MCF 10A (cell line): Measurements from ENCODE around the gene RAB6B. TPM values are rescaled to one million over a fixed set of nuclear protein-coding genes. Genes with fewer than 3 reads are reported as not detected.

ENCODE experiments used
- BruUV-seq: library from RNA; stranded (reverse); fragments of 400-500 nt; replicated peaks from 2 replicates; lab custom pipeline; 2021; lab: Mats Ljungman, UMichigan
- CTCF ChIA-PET: fragments of 300-600 bp; sonication (Branson Sonifier 250); formaldehyde crosslinking; extraction: SDS; loops from one replicate; lab custom pipeline; 2021; ENCODE audit warnings: antibody characterized with exemption, inconsistent platforms; lab: Yijun Ruan, JAX
- POLR2A ChIA-PET: fragments of 300-600, 350-650 bp; sonication (Branson Sonifier 250); formaldehyde crosslinking; extraction: SDS; loops from one replicate; lab custom pipeline; 2020; ENCODE audit warnings: antibody characterized with exemption, inconsistent platforms; lab: Yijun Ruan, JAX
- DNase-seq: peaks from one replicate; pipeline ENCODE4 v3.0.0-alpha.2; 2018; ENCODE audit not compliant: unreplicated experiment
- H3K27ac Mint-ChIP-seq: one replicate; pipeline ENCODE4 v1.8.0; 2022; ENCODE audit warnings: mild to moderate bottlenecking, low read depth, mixed read lengths; ENCODE audit not compliant: unreplicated experiment
- H3K27me3 Mint-ChIP-seq: one replicate; pipeline ENCODE4 v1.8.0; 2022; ENCODE audit warnings: mixed read lengths; ENCODE audit not compliant: insufficient read depth, unreplicated experiment
- H3K36me3 Mint-ChIP-seq: one replicate; pipeline ENCODE4 v1.8.0; 2022; ENCODE audit warnings: mild to moderate bottlenecking, moderate library complexity, mixed read lengths; ENCODE audit not compliant: insufficient read depth, unreplicated experiment
- H3K4me1 Mint-ChIP-seq: one replicate; pipeline ENCODE4 v1.8.0; 2022; ENCODE audit warnings: mixed read lengths; ENCODE audit not compliant: insufficient read depth, unreplicated experiment
- H3K4me3 Mint-ChIP-seq: one replicate; pipeline ENCODE4 v1.8.0; 2022; ENCODE audit warnings: mild to moderate bottlenecking, moderate library complexity, mixed read lengths; ENCODE audit not compliant: unreplicated experiment
- H3K9me3 Mint-ChIP-seq: one replicate; pipeline ENCODE4 v1.8.0; 2022; ENCODE audit warnings: mixed read lengths; ENCODE audit not compliant: unreplicated experiment
- intact Hi-C: fragments of 100-400 bp; cut with micrococcal nuclease; formaldehyde crosslinking; loops from 2 replicates; pipeline ENCODE4 v1.14.1; 2022
- total RNA-seq: library from RNA; stranded (reverse); gene quantifications from 2 replicates; pipeline ENCODE4 v1.2.3, GENCODE V29; 2022
- TF ChIP-seq, protein P1 (sequence below): fragments of 200-600 bp; IDR thresholded peaks from one replicate; pipeline ENCODE4 v1.8.0; 2022; ENCODE audit warnings: antibody characterized with exemption, mild to moderate bottlenecking; ENCODE audit not compliant: unreplicated experiment

The RAB6B gene
- total RNA-seq, 1 experiment from 2014 or later = 1.1 TPM

DNA sequence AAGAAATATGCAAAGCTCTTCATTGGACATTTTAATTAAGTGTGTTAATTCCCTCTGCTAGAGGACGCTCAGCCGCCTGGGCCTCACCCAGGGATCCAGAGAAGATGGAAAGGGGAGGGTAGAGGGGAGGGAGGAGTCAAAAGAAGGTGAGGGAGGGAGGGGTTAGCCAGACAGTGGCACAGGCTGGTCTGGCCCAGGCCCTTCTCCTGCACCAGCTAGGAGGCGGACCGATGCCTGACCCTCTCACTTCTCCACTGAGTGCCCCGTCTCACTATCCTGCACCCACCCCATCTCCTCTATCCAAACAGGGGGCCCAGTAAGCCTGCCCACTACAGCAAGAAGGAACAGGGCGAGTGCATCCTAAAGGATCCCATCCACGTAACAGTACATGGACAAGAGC, 22.9 kb downstream of the RAB6B start:
- H3K27me3 Mint-ChIP-seq = peaks cover 16% of the 10 kb centered on the region
- TF ChIP-seq, protein P1, sequence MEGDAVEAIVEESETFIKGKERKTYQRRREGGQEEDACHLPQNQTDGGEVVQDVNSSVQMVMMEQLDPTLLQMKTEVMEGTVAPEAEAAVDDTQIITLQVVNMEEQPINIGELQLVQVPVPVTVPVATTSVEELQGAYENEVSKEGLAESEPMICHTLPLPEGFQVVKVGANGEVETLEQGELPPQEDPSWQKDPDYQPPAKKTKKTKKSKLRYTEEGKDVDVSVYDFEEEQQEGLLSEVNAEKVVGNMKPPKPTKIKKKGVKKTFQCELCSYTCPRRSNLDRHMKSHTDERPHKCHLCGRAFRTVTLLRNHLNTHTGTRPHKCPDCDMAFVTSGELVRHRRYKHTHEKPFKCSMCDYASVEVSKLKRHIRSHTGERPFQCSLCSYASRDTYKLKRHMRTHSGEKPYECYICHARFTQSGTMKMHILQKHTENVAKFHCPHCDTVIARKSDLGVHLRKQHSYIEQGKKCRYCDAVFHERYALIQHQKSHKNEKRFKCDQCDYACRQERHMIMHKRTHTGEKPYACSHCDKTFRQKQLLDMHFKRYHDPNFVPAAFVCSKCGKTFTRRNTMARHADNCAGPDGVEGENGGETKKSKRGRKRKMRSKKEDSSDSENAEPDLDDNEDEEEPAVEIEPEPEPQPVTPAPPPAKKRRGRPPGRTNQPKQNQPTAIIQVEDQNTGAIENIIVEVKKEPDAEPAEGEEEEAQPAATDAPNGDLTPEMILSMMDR = no peak
- ChIA-PET POLR2A (no interaction called here), CTCF (interaction anchor here (0.6 to 0.7 kb wide), 2 partner anchors 20 to 193 kb away, joined by 3 read pairs; no protein-coding TSS in a partner anchor)
- no peaks in the 10 kb centered on the region for H3K36me3 Mint-ChIP-seq
- H3K27ac Mint-ChIP-seq = no peak overlapping the region
- BruUV-seq = no TSS peak
- H3K4me1 Mint-ChIP-seq = no peaks in the 10 kb centered on the region
- no peaks in the 10 kb centered on the region for H3K9me3 Mint-ChIP-seq
- no peak overlapping the region for H3K4me3 Mint-ChIP-seq
- no peak for DNase-seq
- intact Hi-C loops = no loop called here

DNA sequence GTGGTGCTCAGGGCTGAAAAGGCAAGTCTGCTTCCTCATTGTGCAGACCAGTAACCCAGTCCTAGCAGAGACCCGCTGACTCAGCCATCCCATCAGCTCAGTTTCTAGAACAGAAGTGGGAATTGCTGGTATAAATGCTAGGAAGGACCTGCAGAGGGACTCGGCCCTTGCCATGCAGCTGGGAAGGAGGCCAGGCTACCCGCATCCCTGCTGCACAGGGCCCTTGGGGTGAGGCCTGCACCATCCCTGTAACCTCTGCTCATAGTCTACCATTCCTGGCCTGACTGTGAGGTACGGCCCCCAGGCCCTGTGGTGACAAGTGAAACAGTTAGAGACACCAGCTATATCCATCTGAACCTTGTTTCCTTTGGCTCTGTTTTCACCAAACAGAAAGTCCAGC, 23.5 kb downstream of the RAB6B start:
- H3K4me3 Mint-ChIP-seq = no peak overlapping the region
- H3K36me3 Mint-ChIP-seq = no peaks in the 10 kb centered on the region
- no peaks in the 10 kb centered on the region for H3K9me3 Mint-ChIP-seq
- H3K4me1 Mint-ChIP-seq = no peaks in the 10 kb centered on the region
- no TSS peak for BruUV-seq
- ChIA-PET POLR2A (no interaction called here), CTCF (interaction anchor here (0.6 to 0.7 kb wide), 2 partner anchors 19 to 192 kb away, joined by 3 read pairs; no protein-coding TSS in a partner anchor)
- TF ChIP-seq, protein P1 = no peak
- intact Hi-C loops = no loop called here
- DNase-seq = no peak
- H3K27me3 Mint-ChIP-seq = peaks cover 10% of the 10 kb centered on the region
- no peak overlapping the region for H3K27ac Mint-ChIP-seq

DNA sequence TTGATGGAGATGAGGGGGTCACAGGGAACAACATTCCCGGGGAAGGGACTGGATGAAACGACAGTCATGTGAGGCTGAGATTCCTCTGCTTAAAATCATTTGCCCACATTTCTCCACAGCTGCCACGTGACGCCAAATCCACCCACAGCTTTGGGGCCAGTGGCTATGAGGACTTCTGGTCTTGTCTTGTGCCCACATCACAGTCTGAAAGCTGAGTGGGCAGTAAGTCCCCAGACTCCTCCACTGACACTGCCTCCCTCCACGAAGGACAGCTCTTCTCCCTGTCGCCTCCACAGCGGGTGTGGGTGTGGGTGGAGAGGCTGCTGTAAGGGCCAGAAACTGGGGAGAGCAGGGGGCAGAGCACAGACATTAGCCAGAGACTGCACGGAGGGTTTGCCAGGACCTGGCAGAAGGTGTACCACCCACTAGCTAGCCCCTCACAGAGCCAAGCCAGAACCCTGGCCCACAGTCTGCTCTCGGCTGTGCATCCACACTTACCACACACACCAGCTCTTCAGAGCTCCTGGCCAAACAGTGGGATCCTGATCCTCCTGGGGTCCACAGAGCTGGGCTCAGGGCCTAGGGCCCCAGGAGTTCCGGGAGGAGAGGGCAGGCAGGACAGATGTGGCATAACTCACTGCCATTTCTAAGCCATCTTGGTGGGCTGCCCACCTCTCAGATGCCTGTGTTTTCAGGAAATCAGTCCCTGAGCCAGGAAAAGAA, 24.2 kb downstream of the RAB6B start:
- Mint-ChIP-seq H3K27ac (no peak overlapping the region), H3K4me3 (no peak overlapping the region), H3K9me3 (no peaks in the 10 kb centered on the region), H3K36me3 (no peaks in the 10 kb centered on the region), H3K27me3 (peaks cover 3% of the 10 kb centered on the region), H3K4me1 (no peaks in the 10 kb centered on the region)
- POLR2A ChIA-PET = no interaction called here
- no peak for DNase-seq
- TF ChIP-seq, protein P1 = no peak
- CTCF ChIA-PET = interaction anchor here (0.7 kb wide), 1 partner anchor 19 kb away, joined by 3 read pairs; no protein-coding TSS in a partner anchor
- BruUV-seq = no TSS peak
- intact Hi-C loops = no loop called here

DNA sequence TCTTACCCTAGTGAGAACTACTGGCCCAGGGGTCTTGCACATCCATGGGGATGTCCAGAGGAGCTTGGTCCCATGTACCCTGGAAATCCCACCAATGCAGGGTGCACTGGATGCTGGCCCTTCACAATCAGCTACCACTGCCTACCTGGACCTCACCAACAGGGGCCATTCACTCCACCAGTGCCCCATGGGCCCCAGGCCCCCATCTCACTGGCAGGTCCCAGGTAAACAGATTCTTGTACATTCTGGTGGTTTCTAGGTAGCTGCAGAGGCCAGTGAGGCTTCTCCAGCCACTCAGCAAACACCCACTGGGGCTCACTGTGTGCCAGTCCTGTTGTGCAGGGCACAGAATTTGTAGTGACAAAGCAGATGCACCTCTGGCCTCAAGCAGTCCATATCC, 24.9 kb downstream of the RAB6B start:
- Mint-ChIP-seq H3K4me1 (no peaks in the 10 kb centered on the region), H3K4me3 (no peak overlapping the region), H3K27me3 (no peaks in the 10 kb centered on the region), H3K9me3 (no peaks in the 10 kb centered on the region), H3K27ac (no peak overlapping the region), H3K36me3 (no peaks in the 10 kb centered on the region)
- intact Hi-C loops = no loop called here
- CTCF ChIA-PET = no interaction called here
- POLR2A ChIA-PET = no interaction called here
- no TSS peak for BruUV-seq
- TF ChIP-seq, protein P1 = no peak
- DNase-seq = no peak
